Muscle layer of colon (tissue), 2 donors: ENCODE results near the gene RAB43.
"Not testable (repeated sequence)": the region's sequence is repeated elsewhere in the genome, so short reads cannot be mapped to it uniquely, and the experiment has no call there.

Experiments used
- H3K27ac ChIP-seq: one replicate; pipeline ENCODE4 v1.7.0; 2013; ENCODE audit warnings: low read depth, mild to moderate bottlenecking, low read length, moderate library complexity
- H3K27me3 ChIP-seq, 2 donors: one replicate each; pipeline ENCODE4 v1.7.0; 2013; ENCODE audit warnings: low read length in 2 of 2, mild to moderate bottlenecking in 2 of 2; ENCODE audit not compliant: insufficient read depth in 2 of 2, control insufficient read depth in 1 of 2
- H3K36me3 ChIP-seq: one replicate; pipeline ENCODE4 v1.7.0; 2013; ENCODE audit warnings: mild to moderate bottlenecking, low read length; ENCODE audit not compliant: insufficient read depth
- H3K4me1 ChIP-seq: one replicate; pipeline ENCODE4 v1.7.0; 2013; ENCODE audit warnings: mild to moderate bottlenecking, low read length; ENCODE audit not compliant: insufficient read depth
- H3K4me3 ChIP-seq, 2 donors: one replicate each; pipeline ENCODE4 v1.7.0; 2013; ENCODE audit warnings: low read length in 2 of 2, low read depth in 1 of 2, mild to moderate bottlenecking in 1 of 2, moderate library complexity in 1 of 2
- H3K9ac ChIP-seq: one replicate; pipeline ENCODE4 v1.7.0; 2013; ENCODE audit warnings: low read length
- H3K9me3 ChIP-seq: one replicate; pipeline ENCODE4 v1.7.0; 2013; ENCODE audit warnings: mild to moderate bottlenecking, low read length
- donor health status: abdominal sarcoma.
- donor health status: Adenocarcinoma of cecum.

RAB43 gene

DNA sequence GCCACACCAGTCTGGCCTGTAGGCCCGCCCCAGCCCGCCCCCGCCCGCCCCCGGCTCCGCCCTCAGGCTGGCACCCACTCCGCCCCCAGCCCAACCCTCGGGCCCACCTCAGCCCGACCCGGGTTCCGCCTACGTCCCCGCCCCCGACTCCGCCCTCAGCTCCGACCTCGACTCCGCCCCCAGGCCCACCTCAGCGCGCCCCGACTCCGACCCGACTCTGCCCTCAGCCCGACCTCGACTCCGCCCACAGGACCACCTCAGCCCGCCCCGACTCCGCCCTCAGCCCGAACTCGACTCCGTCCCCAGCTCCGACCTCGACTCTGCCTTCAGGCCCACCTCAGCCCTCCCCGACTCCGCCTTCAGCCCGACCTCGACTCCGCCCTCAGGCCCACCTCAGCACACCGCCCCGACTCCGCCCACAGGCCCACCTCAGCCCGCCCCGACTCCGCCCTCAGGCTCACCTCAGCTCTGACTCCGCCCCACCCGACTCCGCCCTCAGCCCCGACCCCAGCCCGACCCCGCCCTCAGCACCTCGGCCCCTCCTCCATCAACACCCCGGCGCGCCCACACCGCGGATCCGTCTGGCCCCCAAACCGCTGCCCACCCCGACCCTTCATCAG is at the start of gene RAB43:
RAB43 (minus strand) TSS at position 13 of the 620 bp plus-strand sequence. CDS start 315 bp downstream, outside the sequence.
- Histone ChIP-seq H3K9me3 (no peaks in the 10 kb centered on the region), H3K4me3 (peak within 1 kb of the TSS; percentile 75 to 82), H3K27me3 (no peaks in the 10 kb centered on the region), H3K9ac (peak within 1 kb of the TSS; percentile 51), H3K36me3 (no peaks in the 10 kb centered on the region), H3K27ac (peak within 1 kb of the TSS; percentile 83), H3K4me1 (peaks cover 14% of the 10 kb centered on the region)

- Histone ChIP-seq H3K4me3 (no peak overlapping the region), H3K36me3 (peaks cover 56% of the 10 kb centered on the region), H3K27ac (no peak overlapping the region), H3K9ac (no peak overlapping the region), H3K27me3 (no peaks in the 10 kb centered on the region), H3K9me3 (no peaks in the 10 kb centered on the region), H3K4me1 (peaks cover 10% of the 10 kb centered on the region)
Measured at GRCh38 chr3:129166579-129167332, 45.2 kb upstream of the RAB43 start.

DNA sequence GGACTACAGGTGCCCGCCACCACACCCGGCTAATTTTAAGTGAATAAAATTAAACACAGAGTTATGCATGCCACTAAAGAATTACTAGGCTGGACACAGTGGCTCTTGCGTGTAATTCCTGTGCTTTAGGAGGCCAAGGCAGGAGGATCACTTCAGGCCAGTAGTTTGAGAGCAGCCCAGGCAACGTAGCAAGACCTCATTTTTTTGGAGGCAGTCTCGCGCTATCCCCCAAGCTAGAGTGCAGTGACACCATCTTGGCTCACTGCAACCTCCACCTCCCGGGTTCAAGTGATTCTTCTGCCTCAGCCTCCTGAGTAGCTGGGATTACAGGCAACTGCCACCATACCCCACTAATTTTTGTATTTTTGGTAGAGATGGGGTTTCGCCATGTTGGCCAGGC is 44.0 kb upstream of the RAB43 start:
- H3K36me3 ChIP-seq, result peaks cover 46% of the 10 kb centered on the region
- H3K4me3 ChIP-seq, H3K27ac ChIP-seq, H3K27me3 ChIP-seq, H3K9me3 ChIP-seq, H3K9ac ChIP-seq, H3K4me1 ChIP-seq: not testable (repeated sequence)

GRCh38 chr3:129164500-129164899 is 42.9 kb upstream of the RAB43 start:
- Histone ChIP-seq H3K4me1 (peaks cover 13% of the 10 kb centered on the region), H3K27ac (no peak overlapping the region), H3K4me3 (no peak overlapping the region), H3K36me3 (peaks cover 35% of the 10 kb centered on the region), H3K9ac (no peak overlapping the region), H3K27me3 (no peaks in the 10 kb centered on the region), H3K9me3 (no peaks in the 10 kb centered on the region)

- Histone ChIP-seq H3K27me3 (no peaks in the 10 kb centered on the region), H3K4me1 (peaks cover 20% of the 10 kb centered on the region), H3K36me3 (peaks cover 32% of the 10 kb centered on the region), H3K9ac (no peak overlapping the region), H3K9me3 (no peaks in the 10 kb centered on the region), H3K4me3 (no peak overlapping the region), H3K27ac (peak overlapping the region; percentile 96)
Measured at GRCh38 chr3:129162729-129163579, 41.4 kb upstream of the RAB43 start.

DNA sequence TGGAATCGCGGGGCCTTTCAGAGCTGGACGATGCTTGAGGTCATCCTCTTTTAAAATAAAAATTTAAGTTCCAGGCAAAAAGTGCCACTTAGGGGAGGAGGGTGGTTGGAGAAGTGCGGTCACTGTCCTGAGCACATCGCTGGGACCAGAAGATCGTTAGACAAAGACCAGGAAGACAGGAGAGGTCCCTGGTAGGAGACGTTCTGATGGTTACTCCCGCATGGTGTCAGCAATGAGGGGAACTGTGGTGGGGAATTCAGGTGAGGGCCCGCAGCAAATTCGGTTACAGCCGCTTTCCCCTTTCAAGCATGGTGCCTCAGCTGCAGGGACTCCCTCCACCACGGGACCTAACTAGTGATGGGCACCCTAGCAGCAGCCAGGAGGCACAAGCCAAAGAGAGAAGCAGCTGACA is 40.3 kb upstream of the RAB43 start:
- Histone ChIP-seq H3K36me3 (peaks cover 32% of the 10 kb centered on the region), H3K4me1 (peaks cover 20% of the 10 kb centered on the region), H3K9me3 (no peaks in the 10 kb centered on the region), H3K27ac (peak overlapping the region; percentile 96), H3K9ac (peak overlapping the region; percentile 82), H3K27me3 (no peaks in the 10 kb centered on the region), H3K4me3 (peak overlapping the region; percentile 60 to 93)

DNA sequence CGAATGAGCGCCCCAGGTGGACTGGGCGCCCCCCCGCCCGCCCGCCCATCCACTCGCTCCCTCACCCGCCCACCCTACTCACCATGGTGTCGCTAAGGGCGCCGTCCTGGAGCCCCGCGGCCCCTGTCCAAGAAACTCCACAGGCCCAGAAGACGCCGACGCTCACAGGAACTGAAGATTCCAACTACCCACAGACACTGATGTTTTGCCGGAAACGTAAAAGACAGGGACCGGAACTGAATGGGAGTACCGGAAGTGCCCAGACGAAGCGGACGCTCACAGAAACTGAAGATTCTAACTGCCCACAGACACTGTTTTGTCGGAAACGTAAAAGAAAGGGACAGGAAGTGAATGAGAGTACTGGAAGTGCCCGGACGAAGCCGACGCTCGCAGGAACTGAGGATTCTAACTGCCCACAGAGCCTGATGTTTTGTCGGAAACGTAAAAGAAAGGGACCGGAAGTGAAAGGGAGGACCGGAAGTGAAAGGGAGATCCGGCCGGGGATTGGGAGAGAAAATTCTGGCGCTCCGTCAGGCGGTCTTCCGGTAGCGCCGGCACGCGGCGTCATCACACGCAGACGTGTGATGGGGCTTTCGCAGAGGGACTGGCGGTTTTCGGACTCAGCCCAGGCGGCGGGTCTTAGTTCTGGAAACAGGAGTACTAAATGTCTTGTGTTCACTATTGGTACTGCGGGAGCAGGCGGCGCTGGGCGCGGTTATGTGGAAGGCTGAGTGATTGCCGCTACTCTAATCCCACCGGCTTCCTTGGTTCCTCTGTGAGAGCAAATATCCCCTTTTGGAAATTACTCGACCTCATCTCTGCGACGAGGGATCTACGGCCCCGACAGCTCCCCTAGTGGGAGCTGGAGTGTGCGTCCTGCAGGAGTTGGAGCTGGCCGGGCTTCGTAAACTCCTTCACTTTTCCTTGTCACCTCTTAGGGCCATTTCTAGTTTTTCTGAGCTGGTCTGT is 39.6 kb upstream of the RAB43 start, which contains the start of gene ISY1:
ISY1 (minus strand) TSS at position 173 of the 969 bp plus-strand sequence; CDS start at position 85, 88 bp downstream.
- Histone ChIP-seq H3K9me3 (no peaks in the 10 kb centered on the region), H3K4me1 (peaks cover 20% of the 10 kb centered on the region), H3K36me3 (peaks cover 32% of the 10 kb centered on the region), H3K27ac (peak within 1 kb of the TSS; percentile 96), H3K9ac (peak within 1 kb of the TSS; percentile 93), H3K27me3 (no peaks in the 10 kb centered on the region), H3K4me3 (peak within 1 kb of the TSS; percentile 72 to 98)

- Histone ChIP-seq H3K4me1 (no peaks in the 10 kb centered on the region), H3K27ac (no peak overlapping the region), H3K36me3 (peaks cover 23% of the 10 kb centered on the region), H3K4me3 (no peak overlapping the region), H3K9ac (no peak overlapping the region), H3K27me3 (no peaks in the 10 kb centered on the region), H3K9me3 (no peaks in the 10 kb centered on the region)
Measured at GRCh38 chr3:129144786-129145185, 23.2 kb upstream of the RAB43 start.

- not testable (repeated sequence) for H3K4me1 ChIP-seq, H3K27ac ChIP-seq, H3K9me3 ChIP-seq, H3K27me3 ChIP-seq, H3K4me3 ChIP-seq, H3K9ac ChIP-seq
- H3K36me3 ChIP-seq, result peaks cover 26% of the 10 kb centered on the region
Measured at GRCh38 chr3:129141011-129141410, 19.4 kb upstream of the RAB43 start.

DNA sequence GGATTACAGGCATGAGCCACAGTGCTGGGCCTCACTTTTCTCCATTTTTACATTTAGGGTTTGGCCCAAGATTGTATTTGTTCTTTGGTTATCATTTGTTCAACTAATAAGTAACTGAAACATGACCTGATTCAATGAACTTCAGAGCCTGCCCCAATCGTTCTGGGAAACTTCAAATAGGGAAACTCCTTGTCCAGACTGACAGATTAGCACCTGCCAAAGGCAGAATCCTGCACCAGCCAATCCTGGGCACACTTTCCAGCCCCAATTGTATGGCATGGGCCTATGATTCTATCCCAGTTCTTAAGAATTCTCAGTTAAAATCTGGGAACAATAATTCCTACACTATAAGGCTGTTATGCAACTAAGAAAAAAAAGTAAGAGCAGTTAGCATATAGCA is 18.3 kb upstream of the RAB43 start:
- Histone ChIP-seq H3K9ac (no peak overlapping the region), H3K4me1 (no peaks in the 10 kb centered on the region), H3K27me3 (no peaks in the 10 kb centered on the region), H3K4me3 (no peak overlapping the region), H3K9me3 (no peaks in the 10 kb centered on the region), H3K27ac (no peak overlapping the region), H3K36me3 (peaks cover 19% of the 10 kb centered on the region)
